Activated T-cell treated with anti-CD3 and anti-CD28 coated beads, Interleukin-2, amount 50 U/mL, for 24 hours (primary cell): ENCODE measurements around the gene PRKCE.
"Not testable (repeated sequence)": the region's sequence is repeated elsewhere in the genome, so short reads cannot be mapped to it uniquely, and the experiment has no call there.

ENCODE experiments used
- DNase-seq: peaks from one replicate; pipeline ENCODE4 v3.0.0-alpha.2; 2020
- H3K27ac Mint-ChIP-seq: 2 replicates; pipeline ENCODE4 v1.8.0; 2020; ENCODE audit warnings: mild to moderate bottlenecking, mixed read lengths
- H3K27me3 Mint-ChIP-seq: 2 replicates; pipeline ENCODE4 v1.8.0; 2020; ENCODE audit warnings: mixed read lengths
- H3K36me3 Mint-ChIP-seq: 2 replicates; pipeline ENCODE4 v1.8.0; 2020; ENCODE audit warnings: low read depth, mixed read lengths
- H3K4me1 Mint-ChIP-seq: 2 replicates; pipeline ENCODE4 v1.8.0; 2020; ENCODE audit warnings: low read depth, mixed read lengths
- H3K4me3 Mint-ChIP-seq: 2 replicates; pipeline ENCODE4 v1.8.0; 2020; ENCODE audit warnings: mild to moderate bottlenecking, moderate library complexity, mixed read lengths
- H3K9me3 Mint-ChIP-seq: 2 replicates; pipeline ENCODE4 v1.8.0; 2020; ENCODE audit warnings: mixed read lengths

The PRKCE gene

GRCh38 chr2:45882707-45883602 is 231.5 kb downstream of the PRKCE start:
- Mint-ChIP-seq H3K27me3 (no peaks in the 10 kb centered on the region), H3K9me3 (no peaks in the 10 kb centered on the region)
- no peak for DNase-seq

DNA sequence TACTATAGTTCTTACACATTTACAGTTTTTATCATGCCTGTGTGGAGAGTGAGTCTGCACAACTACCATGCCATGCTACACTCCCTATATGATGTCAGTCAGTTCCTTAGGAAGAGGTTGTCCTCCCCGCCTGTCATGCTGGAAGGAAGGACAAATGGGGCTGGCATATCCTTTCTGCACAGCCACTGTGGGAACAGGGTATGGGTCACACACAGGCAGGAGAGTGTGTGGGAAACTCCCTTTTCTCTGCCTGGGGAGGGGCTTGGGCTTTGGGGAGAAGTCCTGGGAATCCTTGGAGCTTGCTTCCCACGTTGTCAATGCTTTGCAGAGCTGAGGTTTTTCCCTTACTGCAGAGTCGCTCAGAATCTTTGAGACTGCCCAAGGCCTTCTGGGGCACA is 232.1 kb downstream of the PRKCE start:
- no peak overlapping the region for H3K4me3 Mint-ChIP-seq
- H3K27me3 Mint-ChIP-seq = no peaks in the 10 kb centered on the region
- no peaks in the 10 kb centered on the region for H3K9me3 Mint-ChIP-seq
- H3K36me3 Mint-ChIP-seq = peaks cover 1% of the 10 kb centered on the region
- no peak for DNase-seq
- H3K4me1 Mint-ChIP-seq = peaks cover 2% of the 10 kb centered on the region
- no peak overlapping the region for H3K27ac Mint-ChIP-seq

More at GRCh38 chr2:45882707-45883602, 231.5 kb downstream of the PRKCE start:
- peaks cover 1% of the 10 kb centered on the region for H3K4me1 Mint-ChIP-seq
- no peak overlapping the region for H3K27ac Mint-ChIP-seq
- no peak overlapping the region for H3K4me3 Mint-ChIP-seq
- peaks cover 1% of the 10 kb centered on the region for H3K36me3 Mint-ChIP-seq

- Mint-ChIP-seq H3K27me3 (no peaks in the 10 kb centered on the region), H3K27ac (no peak overlapping the region), H3K4me1 (peaks cover 7% of the 10 kb centered on the region), H3K9me3 (no peaks in the 10 kb centered on the region), H3K36me3 (peaks cover 1% of the 10 kb centered on the region), H3K4me3 (no peak overlapping the region)
- no peak for DNase-seq
Observed at GRCh38 chr2:45884126-45884525, 232.7 kb downstream of the PRKCE start.

DNA sequence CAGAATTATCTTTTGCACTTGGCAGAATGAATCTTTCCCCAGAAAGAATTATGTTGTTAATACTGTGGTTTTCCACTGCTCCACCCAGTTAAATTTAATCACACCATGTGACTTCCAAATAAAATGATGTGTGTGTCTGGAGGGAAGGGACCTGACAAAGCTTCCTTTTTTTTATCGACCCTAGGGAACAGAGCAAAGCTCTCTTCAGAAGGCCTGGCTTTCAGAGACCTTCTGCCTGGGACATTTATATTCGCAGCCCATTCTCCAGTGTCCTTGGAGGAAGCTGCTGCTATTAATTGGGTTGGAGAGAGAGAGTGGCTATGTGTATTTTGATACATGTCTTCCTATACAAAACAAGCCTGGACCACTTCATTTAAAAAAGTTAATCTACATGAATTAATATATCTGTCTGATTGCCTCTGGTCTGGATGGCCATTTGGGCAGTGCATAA is 233.7 kb downstream of the PRKCE start:
- Mint-ChIP-seq H3K27ac (no peak overlapping the region), H3K9me3 (no peaks in the 10 kb centered on the region), H3K4me3 (no peak overlapping the region), H3K36me3 (no peaks in the 10 kb centered on the region), H3K4me1 (peaks cover 16% of the 10 kb centered on the region), H3K27me3 (no peaks in the 10 kb centered on the region)
- no peak for DNase-seq

DNA sequence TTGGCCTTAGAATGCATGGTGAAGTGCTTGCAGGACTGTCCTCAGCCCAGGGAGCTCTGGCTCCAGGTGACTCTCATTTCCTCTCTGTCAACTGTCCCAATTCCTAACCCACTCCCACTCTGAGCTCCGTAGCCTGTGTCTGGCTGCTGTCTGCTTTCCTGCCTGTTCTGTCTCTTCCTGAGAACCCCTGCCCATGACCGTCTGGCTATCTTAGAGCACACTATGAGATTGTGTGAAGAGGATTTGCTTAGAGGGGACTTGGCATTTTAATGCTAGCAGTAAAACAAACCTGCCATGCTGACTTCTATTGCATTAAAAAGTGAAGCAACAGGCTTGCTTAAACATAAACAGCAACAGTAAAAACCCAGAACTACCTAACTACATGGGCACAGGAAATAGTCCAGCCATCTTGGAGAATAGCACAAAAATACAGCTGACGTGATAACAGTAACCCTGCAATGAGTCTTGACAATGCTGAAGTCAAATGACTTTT is 234.7 kb downstream of the PRKCE start:
- no peaks in the 10 kb centered on the region for H3K36me3 Mint-ChIP-seq
- no peaks in the 10 kb centered on the region for H3K27me3 Mint-ChIP-seq
- H3K27ac Mint-ChIP-seq = no peak overlapping the region
- H3K4me3 Mint-ChIP-seq = no peak overlapping the region
- DNase-seq = no peak
- H3K9me3 Mint-ChIP-seq = no peaks in the 10 kb centered on the region
- H3K4me1 Mint-ChIP-seq = peaks cover 25% of the 10 kb centered on the region

GRCh38 chr2:45888167-45888566 is 236.7 kb downstream of the PRKCE start:
- DNase-seq = no peak
- no peaks in the 10 kb centered on the region for H3K36me3 Mint-ChIP-seq
- H3K4me1 Mint-ChIP-seq = peaks cover 41% of the 10 kb centered on the region
- no peaks in the 10 kb centered on the region for H3K9me3 Mint-ChIP-seq
- no peak overlapping the region for H3K27ac Mint-ChIP-seq
- H3K4me3 Mint-ChIP-seq = no peak overlapping the region
- no peaks in the 10 kb centered on the region for H3K27me3 Mint-ChIP-seq

- Mint-ChIP-seq H3K27me3 (no peaks in the 10 kb centered on the region), H3K27ac (no peak overlapping the region), H3K36me3 (no peaks in the 10 kb centered on the region), H3K9me3 (no peaks in the 10 kb centered on the region), H3K4me1 (peaks cover 41% of the 10 kb centered on the region), H3K4me3 (no peak overlapping the region)
- no peak for DNase-seq
Observed at GRCh38 chr2:45888641-45889040, 237.2 kb downstream of the PRKCE start.

DNA sequence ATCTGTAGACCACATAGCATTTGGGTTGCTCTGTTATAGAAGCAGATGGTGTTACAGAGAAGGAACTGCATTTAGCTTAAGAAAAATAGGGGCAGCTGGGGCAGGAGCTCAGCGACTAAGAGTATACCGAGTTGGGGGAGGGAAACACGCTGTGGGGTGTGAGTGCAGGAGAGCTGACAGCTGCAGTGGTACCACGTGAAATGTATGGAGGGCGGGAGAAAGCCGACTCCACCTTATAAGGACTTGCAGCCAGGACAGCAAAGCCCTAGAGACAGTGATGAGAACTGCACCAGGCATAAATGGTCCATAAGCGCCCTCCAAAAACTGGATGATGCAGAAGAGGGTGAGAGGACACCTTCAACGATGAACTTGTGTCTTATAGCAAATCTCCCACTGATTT is 237.6 kb downstream of the PRKCE start:
- Mint-ChIP-seq H3K4me3 (no peak overlapping the region), H3K36me3 (no peaks in the 10 kb centered on the region), H3K9me3 (no peaks in the 10 kb centered on the region), H3K27ac (no peak overlapping the region), H3K4me1 (peaks cover 41% of the 10 kb centered on the region), H3K27me3 (no peaks in the 10 kb centered on the region)
- no peak for DNase-seq

DNA sequence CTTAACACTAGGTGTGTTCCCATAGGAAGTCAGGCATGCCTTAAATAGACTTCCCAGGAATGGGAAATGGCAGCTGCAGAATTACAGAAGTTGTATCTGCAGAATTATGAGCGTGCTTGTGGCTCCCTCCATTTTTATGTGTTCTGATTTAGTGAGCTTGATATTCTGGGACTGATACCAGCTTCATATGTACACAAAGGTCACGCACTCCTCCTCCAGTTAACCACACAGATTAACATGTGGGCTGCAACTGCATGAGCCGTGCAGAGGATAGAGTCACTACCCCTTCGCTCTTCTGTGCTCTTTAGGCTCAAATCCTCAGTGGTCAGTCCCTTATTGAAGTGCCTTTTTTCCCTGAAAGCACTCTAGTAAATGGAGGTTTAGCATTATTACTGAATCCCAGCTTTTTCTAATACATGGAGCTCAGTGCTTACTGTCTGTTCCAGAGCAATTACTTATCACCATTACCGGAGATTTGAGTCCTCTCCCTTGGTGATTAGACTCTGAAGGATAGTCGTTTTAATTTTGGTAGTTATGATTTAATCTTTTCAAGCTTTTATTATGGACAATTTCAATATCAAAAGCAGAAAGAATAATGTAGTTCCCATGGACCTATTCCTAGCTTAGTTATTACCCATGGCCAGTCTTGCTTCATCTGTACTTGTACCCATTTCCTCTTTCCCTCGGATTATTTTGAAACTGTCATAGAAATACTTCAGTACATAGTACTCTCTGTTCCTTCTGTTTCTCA is 238.3 kb downstream of the PRKCE start:
- no peaks in the 10 kb centered on the region for H3K27me3 Mint-ChIP-seq
- H3K4me1 Mint-ChIP-seq = peaks cover 41% of the 10 kb centered on the region
- no peak overlapping the region for H3K27ac Mint-ChIP-seq
- H3K36me3 Mint-ChIP-seq = no peaks in the 10 kb centered on the region
- H3K4me3 Mint-ChIP-seq = no peak overlapping the region
- no peaks in the 10 kb centered on the region for H3K9me3 Mint-ChIP-seq
- DNase-seq = no peak

DNA sequence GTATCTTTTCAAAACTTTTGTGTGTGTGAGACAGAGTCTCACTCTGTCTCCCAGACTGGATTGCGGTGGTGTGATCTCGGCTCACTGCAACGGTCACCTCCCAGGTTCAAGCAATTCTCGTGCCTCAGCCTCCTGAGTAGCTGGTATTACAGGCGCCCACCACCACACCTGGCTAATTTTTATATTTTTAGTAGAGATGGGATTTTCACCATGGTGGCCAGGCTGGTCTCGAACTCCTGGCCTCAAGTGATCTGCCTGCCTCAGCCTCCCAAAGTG is 238.8 kb downstream of the PRKCE start:
- peaks cover 39% of the 10 kb centered on the region for H3K4me1 Mint-ChIP-seq
- DNase-seq, H3K36me3 Mint-ChIP-seq, H3K27me3 Mint-ChIP-seq, H3K9me3 Mint-ChIP-seq, H3K4me3 Mint-ChIP-seq, H3K27ac Mint-ChIP-seq: not testable (repeated sequence)

DNA sequence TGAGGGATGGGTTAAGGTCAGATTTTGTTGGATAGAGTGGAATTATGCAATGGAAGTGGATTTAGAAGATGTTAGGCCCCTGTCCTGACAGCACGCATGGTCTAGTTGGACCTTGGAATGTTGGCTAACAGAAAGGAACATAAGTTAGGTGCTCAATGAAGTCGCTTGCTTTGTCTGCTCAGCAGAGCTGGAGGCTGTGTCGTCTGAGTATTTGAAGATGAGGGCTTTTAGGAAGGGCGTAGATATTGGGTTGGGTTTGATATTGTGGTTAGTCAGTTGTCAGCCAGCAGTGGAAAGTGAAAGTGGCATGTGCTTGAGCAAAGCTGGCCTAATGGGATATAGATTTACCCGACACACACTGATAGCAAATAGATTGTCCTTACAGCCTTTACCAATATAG is 239.3 kb downstream of the PRKCE start:
- Mint-ChIP-seq H3K27ac (no peak overlapping the region), H3K4me1 (peaks cover 39% of the 10 kb centered on the region), H3K4me3 (no peak overlapping the region), H3K27me3 (no peaks in the 10 kb centered on the region), H3K36me3 (no peaks in the 10 kb centered on the region), H3K9me3 (no peaks in the 10 kb centered on the region)
- no peak for DNase-seq

DNA sequence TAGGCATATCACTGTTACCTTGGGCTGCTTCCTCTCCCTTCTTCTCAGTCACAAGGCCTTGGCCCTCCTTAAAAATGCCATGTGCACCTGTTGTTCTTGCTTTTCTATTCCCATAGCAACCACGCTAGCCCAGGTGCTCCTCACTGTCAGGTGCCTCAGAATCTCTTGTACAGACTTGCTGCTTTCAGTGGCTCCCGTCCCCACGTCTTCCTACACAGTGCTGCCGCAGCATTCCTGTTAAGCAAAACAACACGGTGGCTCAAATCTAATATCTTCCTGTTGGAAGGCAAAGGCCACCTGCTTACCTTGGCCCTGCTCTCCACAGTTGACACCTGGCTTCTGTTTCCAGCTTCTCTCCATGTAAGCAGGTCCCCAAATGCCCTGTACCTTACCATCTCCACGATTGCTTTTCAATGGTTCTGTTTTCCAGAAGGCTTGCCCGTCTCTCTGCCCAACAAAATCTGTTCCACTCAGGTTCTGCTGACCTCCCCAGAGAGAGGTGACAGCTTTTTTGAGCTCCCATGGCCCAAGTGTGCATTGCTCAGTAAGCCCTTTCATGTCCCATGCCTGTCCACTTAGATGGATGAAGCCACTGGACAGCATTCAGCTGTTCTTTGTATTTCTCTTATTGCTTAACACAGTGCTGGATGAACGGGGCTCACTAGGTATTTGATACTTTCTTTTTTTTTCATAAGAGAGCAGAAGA is 240.4 kb downstream of the PRKCE start:
- Mint-ChIP-seq H3K27ac (no peak overlapping the region), H3K4me1 (peaks cover 39% of the 10 kb centered on the region), H3K9me3 (no peaks in the 10 kb centered on the region), H3K27me3 (no peaks in the 10 kb centered on the region), H3K36me3 (no peaks in the 10 kb centered on the region), H3K4me3 (no peak overlapping the region)
- DNase-seq = no peak

GRCh38 chr2:45892425-45892745 is 240.9 kb downstream of the PRKCE start:
- H3K4me1 Mint-ChIP-seq = peaks cover 39% of the 10 kb centered on the region
- no peak overlapping the region for H3K4me3 Mint-ChIP-seq
- no peak overlapping the region for H3K27ac Mint-ChIP-seq
- DNase-seq = no peak
- H3K9me3 Mint-ChIP-seq = no peaks in the 10 kb centered on the region
- H3K36me3 Mint-ChIP-seq = no peaks in the 10 kb centered on the region
- H3K27me3 Mint-ChIP-seq = no peaks in the 10 kb centered on the region

DNA sequence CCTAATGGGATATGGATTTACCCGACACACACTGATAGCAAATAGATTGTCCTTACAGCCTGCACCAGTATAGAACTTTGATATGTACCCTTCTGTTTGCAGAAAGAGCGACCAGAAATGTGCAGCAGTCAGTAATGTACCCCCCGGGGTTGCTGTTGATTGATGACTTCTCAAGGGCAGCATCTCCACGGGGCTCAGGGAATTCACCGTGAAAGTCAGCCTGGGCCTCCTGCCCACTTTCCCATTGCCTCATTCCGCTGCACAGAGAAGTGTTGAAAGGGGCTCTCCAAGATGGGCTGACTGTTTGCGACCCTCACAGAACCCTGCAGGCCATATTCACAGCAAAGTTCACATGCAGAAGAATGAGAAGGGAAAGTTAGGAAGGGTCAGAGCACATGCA is 241.3 kb downstream of the PRKCE start:
- H3K27ac Mint-ChIP-seq = no peak overlapping the region
- H3K9me3 Mint-ChIP-seq = no peaks in the 10 kb centered on the region
- no peaks in the 10 kb centered on the region for H3K36me3 Mint-ChIP-seq
- H3K4me3 Mint-ChIP-seq = no peak overlapping the region
- no peaks in the 10 kb centered on the region for H3K27me3 Mint-ChIP-seq
- H3K4me1 Mint-ChIP-seq = peaks cover 39% of the 10 kb centered on the region
- no peak for DNase-seq

DNA sequence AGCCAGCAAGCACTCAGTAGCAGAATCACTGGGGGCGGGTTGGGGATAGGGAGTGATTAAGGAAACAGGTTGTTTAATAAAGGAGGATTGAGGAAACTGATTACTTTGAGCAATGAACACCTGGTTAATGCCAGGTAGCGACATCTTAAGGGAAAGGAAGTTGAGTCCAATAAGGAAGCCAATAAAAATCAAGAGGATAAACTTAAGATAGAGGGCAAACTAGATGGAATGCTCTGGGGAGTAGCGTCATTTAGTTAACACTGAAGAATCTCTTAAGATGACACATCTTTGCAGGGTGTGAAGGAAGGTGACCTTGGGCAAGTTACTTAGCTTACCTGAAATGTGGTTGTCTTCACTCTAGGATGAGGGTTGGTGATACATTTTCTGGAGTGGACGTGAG is 242.7 kb downstream of the PRKCE start:
- Mint-ChIP-seq H3K4me1 (peaks cover 33% of the 10 kb centered on the region), H3K27ac (no peak overlapping the region), H3K9me3 (no peaks in the 10 kb centered on the region), H3K27me3 (no peaks in the 10 kb centered on the region), H3K4me3 (no peak overlapping the region), H3K36me3 (no peaks in the 10 kb centered on the region)
- no peak for DNase-seq
